Thyroid gland (tissue), 4 donors: ENCODE data around the gene RREB1. TPM values are rescaled to one million over a fixed set of nuclear protein-coding genes. Genes with fewer than 3 reads are reported as not detected.
A peak's percentile ranks its signal among the peaks of the same experiment; 100 is the strongest.

ENCODE experiments used
- DNase-seq, 2 donors: peaks; one replicate each; pipeline ENCODE4 v3.0.0-alpha.2; 2019
- H3K27ac ChIP-seq, 3 donors: fragments of 200-600 bp; sonication (generic); 1 replicate in 2 of 3; 2 replicates in 1 of 3; pipeline ENCODE4 v1.5.1; 2016 to 2019; ENCODE audit warnings: mild to moderate bottlenecking in 1 of 3, moderate library complexity in 1 of 3
- H3K27me3 ChIP-seq: fragments of 200-600 bp; sonication (generic); one replicate; pipeline ENCODE4 v1.5.1; 2019
- H3K36me3 ChIP-seq, 2 donors: fragments of 200-600 bp; sonication (generic); one replicate each; pipeline ENCODE4 v1.5.1; 2016 to 2019
- H3K4me1 ChIP-seq, 2 donors: fragments of 200-600 bp; sonication (generic); one replicate each; pipeline ENCODE4 v1.5.1; 2017 to 2019
- H3K4me3 ChIP-seq, 3 donors: fragments of 200-600 bp; sonication (generic); replicated peaks in 1 of 3; 1 replicate in 2 of 3; 2 replicates in 1 of 3; pipeline ENCODE4 v1.5.1; 2016; ENCODE audit warnings: mild to moderate bottlenecking in 1 of 3
- H3K9me3 ChIP-seq: fragments of 200-600 bp; sonication (generic); one replicate; pipeline ENCODE4 v1.5.1; 2017
- CTCF ChIP-seq, 6 experiments: fragments of 200-600 bp in 3 of 6; fragments of 450-650 bp in 3 of 6; sonication (generic) in 3 of 6; IDR thresholded peaks; one replicate each; pipeline ENCODE4 v1.5.1; 2016 to 2019; ENCODE audit warnings: antibody characterized with exemption in 6 of 6, mild to moderate bottlenecking in 2 of 6, inconsistent platforms in 1 of 6, moderate library complexity in 1 of 6
- POLR2A ChIP-seq, 2 donors: fragments of 450-650 bp; IDR thresholded peaks; one replicate each; pipeline ENCODE4 v1.6.1; 2017; ENCODE audit warnings: antibody characterized with exemption in 2 of 2, mild to moderate bottlenecking in 2 of 2, moderate library complexity in 1 of 2
- WGBS, 2 donors: methylation state at CpG; one replicate each; pipeline ENCODE4 v1.1.5; 2017; 5-methylcytosine and 5-hydroxymethylcytosine counted together
- intact Hi-C: fragments of 100-400 bp; cut with DNase I; formaldehyde crosslinking; loops from one replicate; pipeline ENCODE4 v1.15.1; 2023
- total RNA-seq, 4 donors: library from RNA; depleted of rRNA; stranded (reverse); fragments of >200 nt; gene quantifications; one replicate each; pipeline ENCODE4 v1.2.3, GENCODE V29; 2016

RREB1 gene
- total RNA-seq, 4 donors from 2014 or later, result 48.0 to 91.3 (median 57.1) TPM

GRCh38 chr6:7234547-7234946 is 126.8 kb downstream of the RREB1 start:
- H3K9me3 ChIP-seq, result no peaks in the 10 kb centered on the region
- H3K27ac ChIP-seq, result peak overlapping the region in 2 of 3 donors; percentile 77 to 87
- H3K4me3 ChIP-seq, result no peak overlapping the region
- intact Hi-C loops, result no loop called here
- TF ChIP-seq POLR2A (IDR thresholded peaks at IDR 0.05), result no peak
- TF ChIP-seq CTCF (IDR thresholded peaks at IDR 0.05), result no peak
- H3K4me1 ChIP-seq, result peaks cover 25 to 44% of the 10 kb centered on the region in 2 donors
- H3K36me3 ChIP-seq, result peaks cover 22 to 29% of the 10 kb centered on the region in 2 donors
- DNase-seq, result no peak
- 94 to 98% methylated on average over 3 of the region's 3 CpGs for WGBS, 2 donors
- no peaks in the 10 kb centered on the region for H3K27me3 ChIP-seq

- Histone ChIP-seq H3K27ac (peak overlapping the region; percentile 67 to 87 (median 77)), H3K27me3 (no peaks in the 10 kb centered on the region), H3K4me3 (no peak overlapping the region), H3K36me3 (peaks cover 13 to 16% of the 10 kb centered on the region in 2 donors), H3K9me3 (no peaks in the 10 kb centered on the region), H3K4me1 (peaks cover 25 to 44% of the 10 kb centered on the region in 2 donors)
- intact Hi-C loops, result no loop called here
- WGBS, 2 donors, result 37 to 42% methylated on average over 9 of the region's 9 CpGs
- no peak for TF ChIP-seq POLR2A (IDR thresholded peaks at IDR 0.05)
- TF ChIP-seq CTCF (IDR thresholded peaks at IDR 0.05), result no peak
- peak; percentile 45 to 51 for DNase-seq
Measured at GRCh38 chr6:7235712-7236305, 128.0 kb downstream of the RREB1 start.

GRCh38 chr6:7236306-7237209 is 128.8 kb downstream of the RREB1 start:
- intact Hi-C loops, result no loop called here
- no peak for TF ChIP-seq POLR2A (IDR thresholded peaks at IDR 0.05)
- TF ChIP-seq CTCF (IDR thresholded peaks at IDR 0.05), result no peak
- H3K9me3 ChIP-seq, result no peaks in the 10 kb centered on the region
- peaks cover 9 to 11% of the 10 kb centered on the region in 2 donors for H3K36me3 ChIP-seq
- WGBS, 2 donors, result 53 to 55% methylated on average over 8 of the region's 8 CpGs
- no peak overlapping the region for H3K4me3 ChIP-seq
- no peaks in the 10 kb centered on the region for H3K27me3 ChIP-seq
- peak overlapping the region; percentile 67 to 87 (median 77) for H3K27ac ChIP-seq
- H3K4me1 ChIP-seq, result peaks cover 25 to 47% of the 10 kb centered on the region in 2 donors
- peak; percentile 53 to 54 for DNase-seq

- DNase-seq, result no peak
- Histone ChIP-seq H3K9me3 (no peaks in the 10 kb centered on the region), H3K36me3 (peaks cover 2 to 9% of the 10 kb centered on the region in 2 donors), H3K4me3 (no peak overlapping the region), H3K27me3 (no peaks in the 10 kb centered on the region), H3K4me1 (peaks cover 25 to 48% of the 10 kb centered on the region in 2 donors), H3K27ac (peak overlapping the region in 2 of 3 donors; percentile 7 to 77)
- intact Hi-C loops, result no loop called here
- WGBS, 2 donors, result 91 to 95% methylated on average over 8 of the region's 8 CpGs
- no peak for TF ChIP-seq CTCF (IDR thresholded peaks at IDR 0.05)
Measured at GRCh38 chr6:7237653-7238188, 130.0 kb downstream of the RREB1 start.
